Fibroblast of skin of abdomen (primary cell): ENCODE data around the gene RBX1.

Experiments used
- DNase-seq: peaks from one replicate; pipeline ENCODE4 v3.0.0-alpha.2; 2013

The RBX1 gene

DNA sequence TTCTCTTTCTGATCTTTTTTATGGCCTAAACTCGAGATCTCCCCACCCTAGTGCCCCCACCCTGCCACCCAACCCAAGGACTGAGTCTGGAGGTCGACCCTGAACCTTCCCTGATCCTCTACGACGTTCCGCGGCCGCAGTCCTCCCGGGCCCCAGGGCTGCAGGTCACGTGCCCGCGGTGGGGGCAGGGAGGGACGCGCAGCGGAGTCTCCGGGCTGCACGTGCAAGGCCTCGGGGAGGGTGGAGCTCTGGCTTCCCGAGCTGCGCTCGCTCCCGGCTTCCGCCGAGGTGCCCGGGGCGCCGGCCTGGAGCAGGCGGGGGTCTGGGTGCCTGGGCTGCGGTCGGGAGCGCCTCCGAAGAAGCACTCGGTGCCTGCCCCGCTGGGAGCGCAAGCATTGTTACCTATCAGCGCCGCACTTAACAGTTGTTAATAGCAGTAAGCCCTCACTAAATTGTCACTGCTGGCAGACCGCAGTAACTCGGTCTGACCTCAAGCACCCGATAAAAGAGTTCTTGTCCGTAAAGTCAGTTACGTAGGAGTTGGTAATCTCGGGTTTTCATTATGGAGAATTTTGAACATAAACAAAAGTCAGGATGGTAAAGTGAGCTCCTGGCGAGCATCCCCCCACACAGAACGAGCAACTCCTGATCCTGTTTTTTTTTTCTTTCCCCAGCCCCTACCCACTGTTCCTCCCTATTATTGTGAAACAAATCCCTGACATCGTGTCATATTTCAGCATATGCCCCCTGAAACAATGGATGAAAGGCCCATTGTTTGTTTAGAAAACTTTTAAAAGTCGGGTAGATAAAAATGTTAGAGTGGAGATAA is 71.5 kb downstream of the RBX1 start:
- DNase-seq: peak; percentile 86
